A549 treated with AZD2906 at 1 μM for 4 hours (cell line): ENCODE data around the gene PCDHGA2. TPM values are rescaled to one million over a fixed set of nuclear protein-coding genes. Genes with fewer than 3 reads are reported as not detected.

Experiments
- total RNA-seq: library from RNA; stranded (reverse); fragments of 200-300 nt; extraction: Qiagen RNA extraction; gene quantifications from 5 replicates; pipeline ENCODE4 v1.2.3, GENCODE V29; 2022

Gene PCDHGA2
- 0.40 to 0.74 TPM (median 0.53 TPM) in 5 replicates for total RNA-seq

GRCh38 chr5:141338538-141339306 lies at the start of gene PCDHGA2:
Gene PCDHGA2 (plus strand): TSS chr5:141338760.

GRCh38 chr5:141303756-141304155 lies 34.8 kb upstream of the PCDHGA2 start, which contains the start of gene SLC25A2:
Gene SLC25A2 (minus strand): TSS chr5:141304049. CDS start chr5:141303865, 184 bp downstream.

GRCh38 chr5:141320225-141321169 lies 18.1 kb upstream of the PCDHGA2 start, which contains the start of gene TAF7:
Gene TAF7 (minus strand): TSS chr5:141320784. CDS start chr5:141320044, 740 bp downstream.

GRCh38 chr5:141330299-141331080 lies 8.1 kb upstream of the PCDHGA2 start, which contains the start of gene PCDHGA1:
Gene PCDHGA1 (plus strand): TSS chr5:141330514.

GRCh38 chr5:141343242-141343952 lies 4.8 kb downstream of the PCDHGA2 start, which contains the start of gene PCDHGA3:
Gene PCDHGA3 (plus strand): TSS chr5:141343829. CDS start chr5:141344034, 205 bp downstream.

GRCh38 chr5:141349917-141350619 lies 11.5 kb downstream of the PCDHGA2 start, which contains the start of gene PCDHGB1:
Gene PCDHGB1 (plus strand): TSS chr5:141350099. CDS start chr5:141350261, 162 bp downstream.

GRCh38 chr5:141354900-141355469 lies 16.4 kb downstream of the PCDHGA2 start, which contains the start of gene PCDHGA4:
Gene PCDHGA4 (plus strand): TSS chr5:141355021. CDS start chr5:141355108, 87 bp downstream.

GRCh38 chr5:141359790-141360426 lies 21.3 kb downstream of the PCDHGA2 start, which contains the start of gene PCDHGB2:
Gene PCDHGB2 (plus strand): TSS chr5:141359994. CDS start chr5:141360136, 142 bp downstream.

GRCh38 chr5:141363952-141364660 lies 25.5 kb downstream of the PCDHGA2 start, which contains the start of gene PCDHGA5:
Gene PCDHGA5 (plus strand): TSS chr5:141364162. CDS start chr5:141364331, 169 bp downstream.

GRCh38 chr5:141369994-141370848 lies 31.7 kb downstream of the PCDHGA2 start, which contains the start of gene PCDHGB3:
Gene PCDHGB3 (plus strand): TSS chr5:141370242. CDS start chr5:141370395, 153 bp downstream.

GRCh38 chr5:141373673-141374317 lies 35.2 kb downstream of the PCDHGA2 start, which contains the start of gene PCDHGA6:
Gene PCDHGA6 (plus strand): TSS chr5:141373891. CDS start chr5:141374084, 193 bp downstream.

GRCh38 chr5:141382469-141383294 lies 44.1 kb downstream of the PCDHGA2 start, which contains the start of gene PCDHGA7:
Gene PCDHGA7 (plus strand): TSS chr5:141382742. CDS start chr5:141382900, 158 bp downstream.

GRCh38 chr5:141387557-141388311 lies 49.2 kb downstream of the PCDHGA2 start, which contains the start of gene PCDHGB4:
Gene PCDHGB4 (plus strand): TSS chr5:141387698. CDS start chr5:141387885, 187 bp downstream.

GRCh38 chr5:141392429-141393198 lies 54.1 kb downstream of the PCDHGA2 start, which contains the start of gene PCDHGA8:
Gene PCDHGA8 (plus strand): TSS chr5:141392633. CDS start chr5:141392814, 181 bp downstream.

